NCI-H510A (cell line): ENCODE data around the gene C15orf39.
"Not testable (repeated sequence)": the region's sequence is repeated elsewhere in the genome, so short reads cannot be mapped to it uniquely, and the experiment has no call there.

Experiments
- DNase-seq: peaks from one replicate; lab custom pipeline; 2025; lab: John Stamatoyannopoulos, UW

Gene C15orf39

DNA sequence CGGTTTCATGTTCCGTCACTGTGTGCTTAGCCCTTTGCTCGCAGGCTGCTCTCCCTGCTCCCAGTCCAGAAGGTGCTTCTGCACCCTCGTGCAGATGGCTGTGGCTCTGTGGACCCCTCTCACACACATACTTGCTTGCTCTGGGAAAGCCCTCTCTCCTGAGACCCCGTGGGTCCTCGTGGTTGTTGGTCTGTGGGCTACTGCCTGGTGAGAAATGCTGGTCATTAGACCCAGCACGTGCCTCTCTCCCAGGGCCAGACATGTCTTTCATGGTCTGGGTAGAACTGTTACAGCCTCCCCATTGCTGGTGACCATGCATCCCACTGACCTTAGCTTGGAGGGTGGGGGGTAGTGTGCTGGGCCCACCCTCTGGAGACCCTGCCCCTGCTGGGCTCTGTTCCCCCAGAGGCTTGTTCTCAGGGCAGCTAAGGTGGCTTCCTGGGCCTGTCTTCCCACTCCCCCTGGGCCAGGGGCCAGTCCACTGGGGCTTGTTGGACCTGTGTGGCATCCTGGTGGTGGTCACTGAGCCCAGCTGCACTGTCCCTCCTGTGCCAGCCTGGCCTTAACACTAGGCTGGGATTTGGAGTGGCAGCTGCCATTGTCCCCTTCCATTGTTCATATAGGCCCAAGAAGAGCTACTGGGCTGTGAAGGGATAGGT lies 10.6 kb downstream of the C15orf39 start:
- no peak for DNase-seq

DNA sequence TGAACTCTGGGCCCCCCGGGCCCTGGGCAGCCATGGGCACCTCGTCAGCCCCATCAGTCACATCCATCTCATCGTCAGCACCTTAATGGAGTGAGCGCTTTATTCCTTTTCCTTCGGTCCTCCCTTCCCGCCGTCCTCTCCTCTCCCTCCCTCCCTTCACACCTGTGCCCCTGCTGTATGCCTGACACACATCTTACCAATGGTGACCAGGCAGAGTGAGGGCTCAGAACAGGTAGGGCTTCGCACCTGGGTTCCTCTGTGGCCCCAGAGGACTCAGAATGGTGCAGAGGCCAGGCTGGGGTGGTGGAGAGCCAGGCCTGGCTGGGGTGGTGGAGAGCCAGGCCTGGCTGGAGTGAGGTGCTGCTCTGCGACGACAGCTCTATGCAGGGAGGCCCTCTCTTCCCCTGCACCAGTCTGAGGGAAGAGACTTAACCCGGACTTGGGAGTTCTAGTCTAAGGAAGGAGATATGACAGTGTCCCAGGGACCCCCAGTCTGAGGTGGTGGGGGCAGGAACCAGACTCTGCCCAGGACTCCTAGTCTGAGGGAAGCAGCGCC lies 11.6 kb downstream of the C15orf39 start:
- DNase-seq: no peak

DNA sequence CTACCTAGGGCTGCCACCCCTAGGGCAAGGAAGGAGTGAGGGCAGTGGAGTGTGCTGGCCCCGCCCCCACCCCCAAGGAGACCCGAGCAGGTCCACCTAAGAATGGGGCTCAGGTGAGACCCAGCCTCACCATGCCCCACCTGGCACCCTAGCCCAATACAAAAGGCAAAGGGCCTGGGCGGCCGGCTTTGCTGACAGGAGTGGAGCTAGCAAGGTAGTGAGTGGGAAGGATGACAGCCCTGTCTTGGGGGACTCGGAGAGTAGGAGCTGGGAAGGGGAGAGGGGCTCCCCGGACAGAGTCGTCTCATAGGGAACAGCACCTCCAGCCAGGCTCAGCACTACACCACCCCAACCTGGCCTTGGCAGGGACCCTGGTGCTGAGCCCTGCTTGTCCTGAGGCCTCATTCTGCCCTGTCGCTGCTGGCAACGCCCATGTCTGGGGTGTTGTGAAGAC lies 12.1 kb downstream of the C15orf39 start:
- no peak for DNase-seq

DNA sequence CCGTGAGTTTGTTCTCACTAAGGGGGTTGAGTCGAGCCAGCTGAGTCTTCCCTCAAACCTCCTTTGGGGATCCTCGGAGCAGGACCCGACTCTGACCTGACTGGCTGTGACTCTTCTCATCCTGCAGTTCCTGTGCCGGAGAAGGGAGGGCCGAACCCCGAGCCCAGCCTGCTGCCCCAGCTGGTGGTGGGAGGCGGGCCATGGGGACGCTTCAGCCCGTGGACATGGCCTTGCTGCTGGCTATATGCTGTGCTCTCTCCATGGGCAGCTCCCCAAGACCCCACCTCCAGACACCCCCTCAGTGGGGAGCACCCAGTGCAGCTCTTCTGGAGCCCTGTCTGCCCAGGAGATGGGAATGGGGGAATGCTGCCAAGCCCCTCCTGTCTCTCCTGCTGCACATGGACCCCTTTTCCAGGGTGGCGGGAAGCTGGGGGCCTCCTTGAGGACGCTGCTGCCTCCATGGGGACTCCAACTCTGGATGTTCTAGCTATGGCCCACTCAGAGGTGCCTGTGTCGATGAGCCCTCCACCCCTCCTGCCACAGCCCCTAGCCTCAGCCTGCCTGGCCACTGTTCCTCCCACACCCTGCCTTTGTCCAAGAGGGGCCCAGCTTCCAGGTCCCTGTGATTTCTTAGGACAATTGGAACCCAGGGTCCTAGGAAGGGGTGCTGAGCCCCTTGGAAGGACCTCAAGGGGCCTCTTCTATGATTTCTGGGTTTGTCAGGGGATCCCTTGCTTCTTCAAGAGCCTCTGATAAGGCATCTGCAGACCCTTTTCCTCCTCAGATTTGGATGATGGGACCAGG lies 12.8 kb downstream of the C15orf39 start:
- DNase-seq: no peak

DNA sequence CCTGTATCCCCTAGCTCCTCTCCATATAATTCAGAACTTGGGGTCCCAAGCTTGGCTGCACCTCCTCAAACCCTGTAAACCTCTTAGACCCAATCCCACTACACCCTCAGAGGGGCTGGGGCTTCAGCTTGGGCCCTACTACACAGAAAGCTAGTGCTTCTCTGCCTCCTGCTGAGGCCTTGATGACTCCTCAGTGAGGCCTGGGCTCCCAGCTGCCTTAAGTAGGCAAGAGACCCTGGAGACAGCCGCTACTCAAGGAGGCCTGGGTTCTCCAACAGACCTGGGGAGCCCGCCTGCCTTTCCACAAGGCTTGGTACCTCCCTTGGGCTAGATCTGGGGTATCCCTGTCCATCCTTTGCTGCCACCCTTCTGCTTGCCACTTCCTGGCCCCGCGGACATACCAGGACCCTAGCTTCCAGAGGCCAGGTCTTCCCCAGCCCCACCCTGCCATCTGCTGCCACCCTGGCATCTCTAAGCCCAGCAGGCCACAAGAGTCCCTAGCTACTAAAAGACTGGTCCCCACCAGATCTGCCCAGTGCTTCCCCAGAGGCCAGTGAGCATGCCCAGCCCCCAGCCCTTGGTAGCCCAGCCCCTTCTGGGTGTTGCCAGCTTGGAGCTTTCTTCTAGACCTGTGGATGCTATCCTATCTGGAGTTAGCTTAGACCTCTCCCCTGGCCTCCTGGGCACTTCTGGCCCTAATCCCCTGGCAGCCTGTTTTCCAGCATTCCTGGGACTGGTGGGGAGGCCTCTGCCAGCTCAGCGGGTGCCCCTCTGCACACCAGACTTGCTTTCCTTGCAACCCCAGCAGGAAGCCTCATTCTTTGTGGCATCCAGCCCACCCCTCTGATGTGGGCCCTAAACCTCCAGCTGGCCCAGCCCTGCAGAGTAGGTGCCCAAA lies 13.7 kb downstream of the C15orf39 start:
- DNase-seq: no peak

DNA sequence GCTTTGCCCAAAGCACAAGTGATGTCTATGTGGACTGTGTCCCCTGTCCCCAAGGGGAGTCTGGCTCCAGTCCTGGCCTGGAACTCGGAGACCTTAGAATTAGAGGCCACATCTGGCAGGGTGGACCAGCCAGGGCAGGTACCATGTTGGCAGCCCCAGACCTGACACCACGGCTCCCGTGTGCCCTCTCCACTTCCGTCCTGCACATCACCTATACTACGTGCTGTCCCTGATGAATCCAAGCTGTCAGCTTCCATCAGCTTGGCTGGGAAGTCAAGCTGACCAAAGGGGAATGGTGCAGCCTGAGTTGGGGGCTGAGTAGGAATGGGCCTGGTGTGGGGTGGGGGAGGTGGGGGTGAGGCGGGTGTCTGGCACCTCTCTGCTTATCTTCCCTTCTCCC lies 15.3 kb downstream of the C15orf39 start:
- no peak for DNase-seq

DNA sequence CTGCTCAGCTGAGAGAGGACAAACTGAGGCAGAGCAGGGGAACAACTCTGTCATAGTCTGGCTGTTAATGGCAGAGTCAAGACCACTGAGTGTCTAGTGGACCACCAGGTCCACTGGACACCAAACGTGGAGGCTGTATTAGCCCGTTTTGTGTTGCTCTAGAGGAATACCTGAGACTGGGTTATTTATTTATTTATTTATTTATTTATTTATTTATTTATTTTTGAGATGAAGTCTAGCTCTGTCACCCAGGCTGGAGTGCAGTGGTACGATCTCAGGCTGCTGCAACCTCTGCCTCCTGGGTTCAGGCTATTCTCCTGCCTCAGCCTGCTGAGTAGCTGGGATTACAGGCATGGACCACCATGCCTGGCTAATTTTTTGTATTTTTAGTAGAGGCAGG lies 15.9 kb downstream of the C15orf39 start:
- DNase-seq: not testable (repeated sequence)

DNA sequence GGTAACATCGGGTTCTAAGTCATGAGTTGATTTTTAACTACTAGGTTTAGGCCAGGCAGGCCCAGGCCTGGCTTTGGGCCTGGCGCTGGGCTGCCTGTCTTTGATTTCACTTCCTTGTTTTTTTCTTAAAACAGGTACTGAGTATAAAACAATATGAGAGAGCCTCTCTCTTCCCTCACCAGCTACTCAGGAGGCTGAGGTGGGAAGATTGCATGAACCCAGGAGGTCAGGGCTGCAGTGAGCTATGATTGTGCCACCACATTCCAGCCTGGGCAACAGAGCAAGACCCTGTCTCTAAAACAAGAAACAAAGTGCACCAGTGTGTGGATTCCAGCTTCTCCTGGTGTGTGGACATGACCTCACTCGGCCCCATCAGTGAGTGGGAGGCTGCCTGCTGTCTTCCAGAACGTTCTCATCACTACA lies 17.8 kb downstream of the C15orf39 start:
- not testable (repeated sequence) for DNase-seq

DNA sequence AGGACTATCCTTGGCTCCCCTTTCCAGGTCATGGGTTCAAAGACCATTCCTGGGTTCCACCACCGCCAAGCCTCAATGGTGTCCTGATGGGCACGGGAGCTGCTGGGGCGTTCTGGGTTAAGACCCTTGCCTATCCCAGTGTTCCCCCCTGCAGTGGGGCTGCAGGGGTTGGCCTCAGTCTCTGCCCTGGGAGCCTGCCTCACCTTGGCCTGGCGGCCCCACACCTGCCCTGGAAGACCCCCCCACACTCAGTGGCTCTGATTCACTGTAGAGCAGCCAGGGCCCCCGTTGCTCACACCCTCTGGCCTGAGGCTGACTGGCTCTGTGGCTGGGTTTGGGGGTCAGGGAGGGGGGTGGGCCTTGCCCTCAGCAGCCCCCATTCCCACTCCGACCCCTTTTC lies 22.0 kb downstream of the C15orf39 start:
- no peak for DNase-seq

DNA sequence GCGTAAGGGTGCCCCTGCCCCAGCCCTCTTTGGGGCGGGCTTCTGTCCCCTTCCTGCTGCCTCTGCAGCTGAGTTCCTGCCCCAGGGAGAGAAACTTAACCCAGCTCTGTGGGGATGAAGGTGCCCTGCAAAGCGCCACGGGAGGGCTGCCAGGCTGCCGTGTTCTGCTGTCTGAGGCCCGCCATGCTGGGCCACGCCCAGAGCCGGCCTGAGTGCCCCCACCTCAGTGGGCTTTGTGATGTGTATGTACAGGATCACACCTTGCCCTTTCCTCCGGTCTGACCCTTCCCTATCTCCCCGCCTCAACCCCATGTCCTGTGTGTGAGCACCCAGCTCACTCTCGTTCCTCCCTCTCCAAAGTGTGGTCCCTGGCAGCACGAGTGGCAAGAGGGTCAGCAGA lies 22.6 kb downstream of the C15orf39 start:
- no peak for DNase-seq

DNA sequence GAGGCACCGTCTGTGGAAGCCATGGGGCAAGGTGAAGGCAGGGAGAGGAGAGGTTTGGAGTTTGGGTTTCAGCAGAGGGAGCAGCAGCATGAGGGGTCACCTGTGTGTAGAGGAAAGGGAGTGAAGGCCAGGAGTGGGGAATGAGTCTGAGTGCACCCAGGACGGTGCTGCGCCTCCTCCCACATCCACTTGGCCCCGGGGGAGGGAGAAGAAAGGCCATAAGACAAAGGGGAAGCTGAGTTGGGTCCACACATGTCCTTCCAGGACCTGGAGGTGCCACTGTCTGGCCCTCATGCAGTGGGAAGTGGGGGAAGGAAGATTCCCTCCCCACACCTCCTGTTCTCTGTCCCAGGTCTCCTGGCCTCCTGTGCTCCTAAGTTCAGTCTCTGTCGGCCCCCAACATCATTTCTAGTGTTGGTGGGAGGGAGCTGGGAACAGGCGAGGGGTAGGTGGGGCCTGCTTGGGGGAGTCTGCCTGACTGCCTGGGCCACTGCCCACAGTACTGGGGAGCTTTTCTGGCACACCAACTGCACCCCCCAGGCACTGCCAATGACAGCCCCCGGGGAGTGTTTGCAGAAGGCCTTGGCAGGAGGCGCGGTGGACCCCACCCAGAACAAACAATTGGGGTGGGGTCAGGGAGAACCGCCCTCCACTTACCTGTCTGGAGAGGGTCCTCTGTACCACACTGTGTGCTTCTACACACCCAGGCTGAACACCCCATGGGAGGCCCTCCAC lies 23.6 kb downstream of the C15orf39 start:
- DNase-seq: not testable (repeated sequence)

DNA sequence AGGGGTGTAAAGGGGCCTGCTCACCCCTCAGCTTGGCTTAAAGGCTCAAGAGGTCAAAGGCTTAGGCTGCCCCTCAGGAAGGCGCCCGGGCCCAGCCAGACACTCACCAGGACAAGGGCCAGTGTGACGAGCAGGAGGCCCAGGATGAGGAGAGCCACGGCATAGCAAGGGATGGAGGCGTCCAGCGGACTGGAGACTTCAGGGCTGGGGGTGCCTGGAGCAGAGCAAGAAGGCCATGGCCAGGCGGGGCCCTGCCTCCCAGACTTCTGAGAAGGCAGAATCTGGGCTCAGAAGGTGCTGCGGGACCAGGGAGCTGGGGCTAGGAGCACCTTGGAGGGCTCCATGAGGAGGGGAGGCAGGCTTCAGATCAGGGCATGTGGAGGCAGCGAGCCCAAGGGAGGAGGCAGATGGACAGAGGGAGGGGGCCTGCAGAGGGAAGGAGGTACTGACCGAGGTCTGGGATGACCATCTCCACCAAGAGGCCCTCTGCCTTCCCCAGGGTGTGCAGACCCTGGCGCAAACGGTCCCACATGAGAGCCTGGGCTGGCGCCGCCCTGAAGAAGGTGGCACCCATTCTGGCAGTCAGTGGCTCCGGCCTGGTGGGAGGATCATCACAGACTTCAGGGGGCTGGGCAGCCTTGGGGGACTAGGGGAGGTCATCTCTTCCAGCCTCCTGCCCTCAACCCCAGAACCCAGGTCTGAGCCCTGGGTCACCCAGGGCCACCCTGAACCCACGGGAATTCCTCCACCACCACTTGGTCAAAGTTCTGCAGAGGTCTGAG lies 24.5 kb downstream of the C15orf39 start:
- DNase-seq: no peak

DNA sequence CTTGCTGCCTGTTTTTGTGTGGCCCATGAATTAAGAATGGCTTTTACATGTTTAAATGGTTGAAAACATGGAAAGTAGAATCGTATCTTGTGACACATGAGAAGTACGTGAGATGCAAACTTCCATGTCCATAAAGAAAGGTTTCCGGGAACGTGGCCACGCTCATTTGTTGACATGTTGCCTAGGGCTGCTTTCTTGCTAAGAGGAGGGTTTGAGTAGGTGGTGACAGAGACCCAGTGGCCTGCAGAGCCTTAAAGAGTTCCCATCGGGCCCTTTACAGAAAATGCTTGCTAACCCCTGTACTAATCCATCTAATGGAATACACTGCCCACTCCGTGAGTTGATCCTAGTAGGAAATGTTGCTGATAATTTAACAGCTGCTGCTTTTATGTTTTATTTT lies 25.4 kb downstream of the C15orf39 start:
- DNase-seq: not testable (repeated sequence)

DNA sequence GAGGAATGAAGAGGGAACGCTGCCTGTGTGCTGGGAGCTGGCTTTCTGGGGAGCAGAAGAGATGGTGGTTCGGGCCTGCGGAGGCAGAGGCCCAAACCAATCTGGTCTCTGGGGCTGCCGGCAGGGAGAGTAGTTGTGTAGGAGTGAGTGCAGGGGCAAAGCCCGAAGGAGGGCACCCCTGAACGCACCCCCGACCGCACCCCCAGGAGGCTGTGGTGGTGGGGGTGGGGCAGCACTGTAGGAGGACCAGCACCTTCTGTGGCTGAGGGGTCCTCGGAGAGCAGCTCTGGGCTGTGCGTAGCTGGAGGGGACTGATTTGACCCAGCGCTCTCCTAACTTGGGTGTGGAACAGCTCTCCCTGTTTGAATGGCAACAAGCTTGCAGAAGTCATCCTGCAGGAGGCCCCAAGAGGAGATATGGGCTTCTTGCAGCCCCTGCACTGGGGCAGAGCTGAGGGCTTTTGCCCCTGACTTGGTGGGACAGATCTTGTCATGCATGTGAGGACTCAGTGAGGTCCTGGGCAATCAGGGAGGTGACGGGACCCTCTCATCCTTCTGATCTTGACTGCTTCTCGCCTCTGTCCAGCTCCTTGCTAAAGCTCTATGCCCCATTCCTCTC lies 26.1 kb downstream of the C15orf39 start:
- no peak for DNase-seq

DNA sequence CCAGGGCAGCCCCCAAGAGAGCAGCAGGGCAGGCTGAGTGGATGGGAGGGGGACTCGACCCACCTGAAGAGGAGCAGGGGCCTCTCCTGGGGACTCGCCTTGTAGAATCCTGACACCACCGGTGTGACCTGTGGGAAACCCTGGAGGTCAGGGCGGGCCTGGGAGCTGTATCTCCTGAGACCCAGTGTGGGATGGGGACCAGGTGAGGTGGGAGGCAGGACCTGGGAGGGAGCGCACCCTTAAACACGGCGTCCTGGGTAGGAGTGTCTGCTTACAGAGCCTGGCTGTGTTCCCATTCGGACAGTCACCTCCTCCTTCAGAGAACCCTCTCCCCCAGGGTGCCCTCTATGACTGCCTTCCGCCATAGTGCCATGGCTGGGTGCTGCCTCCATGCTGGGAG lies 27.1 kb downstream of the C15orf39 start:
- no peak for DNase-seq

DNA sequence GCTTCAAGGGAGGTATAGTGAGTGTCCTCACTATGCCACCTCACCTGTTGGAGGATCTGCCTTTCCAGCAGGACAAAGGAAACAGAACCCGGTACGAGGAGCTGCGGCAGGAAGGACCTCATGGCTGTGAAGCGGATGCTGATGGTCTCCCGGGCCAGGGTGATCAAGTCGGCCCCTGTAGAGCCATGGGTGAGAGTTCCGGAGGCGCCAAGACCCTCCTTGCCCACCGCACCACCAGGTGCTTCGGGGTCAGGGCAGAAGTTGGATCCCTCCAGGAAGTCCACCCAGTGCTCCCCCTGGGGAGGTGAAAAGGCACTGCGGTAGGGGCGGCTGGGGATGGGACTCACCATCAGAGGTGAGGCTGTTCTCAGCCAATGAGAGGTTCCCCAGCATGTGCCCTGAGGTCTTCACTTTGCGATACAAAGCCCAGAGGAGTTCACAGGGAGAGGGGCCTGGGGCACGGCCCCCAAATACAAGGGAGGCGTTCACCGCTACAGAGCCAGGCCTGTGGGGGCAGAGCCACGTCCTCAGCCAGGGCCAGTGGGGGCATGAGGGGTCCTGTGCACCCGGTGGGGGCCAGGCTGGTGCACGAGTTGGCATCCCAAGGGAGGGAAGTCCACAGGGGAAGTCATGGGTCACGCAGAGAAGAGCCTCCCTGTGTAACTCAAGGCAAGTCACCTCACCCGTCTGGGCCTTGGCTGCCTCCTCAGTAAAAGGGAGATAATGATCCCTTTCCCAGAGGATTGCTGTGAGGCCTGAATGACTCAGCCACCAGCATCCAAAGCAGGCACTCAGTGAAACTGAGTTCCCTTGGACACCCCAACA lies 27.7 kb downstream of the C15orf39 start:
- DNase-seq: no peak

DNA sequence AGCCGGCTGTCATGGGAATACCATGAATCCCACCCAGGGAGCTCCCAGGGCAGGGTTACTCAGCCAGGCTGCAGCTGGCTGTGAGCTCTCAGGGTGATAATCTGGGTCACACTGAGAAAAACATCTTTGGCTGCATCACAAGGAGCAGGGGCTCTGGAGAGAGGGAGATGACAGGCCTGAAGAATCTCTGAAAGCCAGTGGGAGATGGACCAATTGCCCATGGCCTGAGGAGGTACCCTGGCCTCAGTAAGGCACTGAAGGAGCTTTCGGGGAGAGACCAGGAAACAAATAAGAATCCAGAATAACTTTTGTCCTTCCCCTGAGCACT lies 28.3 kb downstream of the C15orf39 start:
- DNase-seq: no peak

DNA sequence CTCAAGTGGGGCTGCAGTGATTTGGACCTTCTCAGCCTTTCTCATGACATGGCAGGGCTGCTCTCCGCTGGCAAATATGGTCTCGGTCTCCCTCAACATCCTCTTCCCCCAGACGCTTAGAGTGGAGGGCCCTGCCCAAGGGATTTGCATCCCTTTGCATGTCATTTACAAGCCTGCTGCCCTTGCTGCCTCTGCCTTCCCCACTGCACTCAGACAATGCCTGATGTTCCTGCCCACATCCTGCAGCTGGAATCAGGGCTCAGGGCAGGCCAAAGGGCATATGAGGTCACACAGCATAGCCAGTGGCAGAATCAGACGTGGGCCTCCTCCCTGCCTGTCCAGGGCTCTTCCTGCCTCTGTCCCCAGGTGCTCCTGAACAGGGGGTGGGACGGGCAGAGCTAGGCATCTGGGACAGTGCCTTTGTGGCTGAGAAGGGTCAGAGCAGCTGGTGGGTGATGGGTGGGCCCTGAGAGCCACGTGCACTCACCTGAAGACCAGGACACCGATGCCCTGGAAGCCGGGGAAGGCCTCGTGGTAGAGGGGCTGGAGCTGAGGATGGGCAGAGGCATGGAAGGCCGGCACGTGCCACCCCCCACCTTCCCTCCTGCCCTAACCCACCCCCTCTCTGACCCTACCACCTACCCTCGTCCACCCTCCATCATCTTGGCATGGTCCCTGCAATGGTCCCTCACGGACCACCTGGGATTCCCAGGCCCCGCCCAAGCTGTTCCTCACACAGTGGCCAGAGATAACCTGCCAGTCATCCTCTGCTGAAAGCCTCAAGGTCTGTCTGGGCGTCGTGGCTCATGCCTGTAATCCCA lies 29.1 kb downstream of the C15orf39 start:
- DNase-seq: no peak

DNA sequence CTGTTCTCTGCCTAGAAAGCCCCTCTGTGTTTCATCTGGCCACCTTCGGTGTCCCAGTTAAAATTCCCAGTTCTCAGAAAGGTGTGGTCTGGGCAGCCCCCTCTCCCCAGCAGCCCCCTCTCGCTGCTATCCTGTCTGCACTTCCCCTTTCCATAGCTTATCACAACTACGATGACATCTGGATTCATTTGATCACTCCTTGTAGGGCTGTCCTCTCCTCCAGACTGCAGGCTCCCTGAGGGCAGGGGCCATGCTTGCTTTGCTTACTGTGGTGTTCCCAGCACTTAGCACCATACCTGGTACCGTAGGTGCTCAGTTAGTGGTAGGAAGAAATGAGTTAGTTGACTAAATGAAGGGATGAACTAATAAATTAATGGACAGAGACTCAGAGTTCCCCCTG lies 30.2 kb downstream of the C15orf39 start:
- no peak for DNase-seq
